RWPE1 (cell line): ENCODE results near the gene EOGT.

Experiments
- CTCF ChIA-PET: fragments of 350-600 bp; sonication (Branson Sonifier 250); formaldehyde crosslinking; extraction: SDS; loops from one replicate; lab custom pipeline; 2021; lab: Yijun Ruan, JAX
- POLR2A ChIA-PET: fragments of 400-600 bp; formaldehyde crosslinking; extraction: SDS; loops from one replicate; lab custom pipeline; 2020; ENCODE audit warnings: antibody characterized with exemption; ENCODE audit not compliant: low non-redundant PET; lab: Yijun Ruan, JAX
- DNase-seq: peaks from one replicate; pipeline ENCODE4 v3.0.0; 2012; ENCODE audit warnings: low spot score
- H3K27ac ChIP-seq: fragments of 450-650 bp; 2 replicates; pipeline ENCODE4 v1.5.1; 2017
- TF ChIP-seq, protein P1 (sequence below): fragments of 450-650 bp; conservative IDR thresholded peaks from 2 replicates; pipeline ENCODE4 v1.5.1; 2017; ENCODE audit warnings: low read depth, mild to moderate bottlenecking

EOGT gene

GRCh38 chr3:69020424-69020823 is 6.9 kb upstream of the EOGT start:
- no peak for DNase-seq
- ChIA-PET CTCF (no interaction called here), POLR2A (no interaction called here)
- no peak overlapping the region for H3K27ac ChIP-seq
- TF ChIP-seq, protein P1, sequence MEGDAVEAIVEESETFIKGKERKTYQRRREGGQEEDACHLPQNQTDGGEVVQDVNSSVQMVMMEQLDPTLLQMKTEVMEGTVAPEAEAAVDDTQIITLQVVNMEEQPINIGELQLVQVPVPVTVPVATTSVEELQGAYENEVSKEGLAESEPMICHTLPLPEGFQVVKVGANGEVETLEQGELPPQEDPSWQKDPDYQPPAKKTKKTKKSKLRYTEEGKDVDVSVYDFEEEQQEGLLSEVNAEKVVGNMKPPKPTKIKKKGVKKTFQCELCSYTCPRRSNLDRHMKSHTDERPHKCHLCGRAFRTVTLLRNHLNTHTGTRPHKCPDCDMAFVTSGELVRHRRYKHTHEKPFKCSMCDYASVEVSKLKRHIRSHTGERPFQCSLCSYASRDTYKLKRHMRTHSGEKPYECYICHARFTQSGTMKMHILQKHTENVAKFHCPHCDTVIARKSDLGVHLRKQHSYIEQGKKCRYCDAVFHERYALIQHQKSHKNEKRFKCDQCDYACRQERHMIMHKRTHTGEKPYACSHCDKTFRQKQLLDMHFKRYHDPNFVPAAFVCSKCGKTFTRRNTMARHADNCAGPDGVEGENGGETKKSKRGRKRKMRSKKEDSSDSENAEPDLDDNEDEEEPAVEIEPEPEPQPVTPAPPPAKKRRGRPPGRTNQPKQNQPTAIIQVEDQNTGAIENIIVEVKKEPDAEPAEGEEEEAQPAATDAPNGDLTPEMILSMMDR: peak; percentile 64

GRCh38 chr3:69016901-69017300 is 3.4 kb upstream of the EOGT start:
- POLR2A ChIA-PET: no interaction called here

GRCh38 chr3:69016102-69016501 is 2.6 kb upstream of the EOGT start:
- TF ChIP-seq, protein P1: no peak
- CTCF ChIA-PET: no interaction called here
- POLR2A ChIA-PET: no interaction called here

More at GRCh38 chr3:69016901-69017300, 3.4 kb upstream of the EOGT start:
- no peak for DNase-seq
- CTCF ChIA-PET: no interaction called here
- TF ChIP-seq, protein P1: no peak
- no peak overlapping the region for H3K27ac ChIP-seq

GRCh38 chr3:69014022-69014580 is 617 bp upstream of the EOGT start:
- TF ChIP-seq, protein P1: no peak
- DNase-seq: no peak
- peak overlapping the region; percentile 100 for H3K27ac ChIP-seq
- CTCF ChIA-PET: no interaction called here
- POLR2A ChIA-PET: no interaction called here

More at GRCh38 chr3:69016102-69016501, 2.6 kb upstream of the EOGT start:
- no peak overlapping the region for H3K27ac ChIP-seq
- DNase-seq: no peak

GRCh38 chr3:69012800-69013252 is 658 bp downstream of the EOGT start:
- TF ChIP-seq, protein P1: no peak
- H3K27ac ChIP-seq: peak overlapping the region; percentile 100
- ChIA-PET CTCF (no interaction called here), POLR2A (interaction anchor here (0.5 to 0.7 kb wide), 2 partner anchors 13 to 28 kb away, joined by 3 to 4 read pairs; no protein-coding TSS in a partner anchor)
- peak; percentile 18 for DNase-seq

GRCh38 chr3:69012100-69012799 is 1.2 kb downstream of the EOGT start:
- peak overlapping the region; percentile 100 for H3K27ac ChIP-seq
- TF ChIP-seq, protein P1: no peak
- ChIA-PET POLR2A (interaction anchor here (0.5 to 0.7 kb wide), 2 partner anchors 12 to 28 kb away, joined by 3 to 4 read pairs; no protein-coding TSS in a partner anchor), CTCF (no interaction called here)
- DNase-seq: peak; percentile 65
